HG02763 (cell line): ENCODE data around the gene FAR2.
"Not testable (repeated sequence)": the region's sequence is repeated elsewhere in the genome, so short reads cannot be mapped to it uniquely, and the experiment has no call there.

ENCODE experiments used
- ATAC-seq: cut with Tn5 transposase; IDR thresholded peaks from one replicate; pipeline ENCODE4 v1.9.1; 2021; ENCODE audit warnings: mild to moderate bottlenecking, moderate library complexity; ENCODE audit not compliant: unreplicated experiment

Gene FAR2

GRCh38 chr12:29152223-29152868, 3.3 kb downstream of the FAR2 start:
- peak; percentile 84 for ATAC-seq

DNA sequence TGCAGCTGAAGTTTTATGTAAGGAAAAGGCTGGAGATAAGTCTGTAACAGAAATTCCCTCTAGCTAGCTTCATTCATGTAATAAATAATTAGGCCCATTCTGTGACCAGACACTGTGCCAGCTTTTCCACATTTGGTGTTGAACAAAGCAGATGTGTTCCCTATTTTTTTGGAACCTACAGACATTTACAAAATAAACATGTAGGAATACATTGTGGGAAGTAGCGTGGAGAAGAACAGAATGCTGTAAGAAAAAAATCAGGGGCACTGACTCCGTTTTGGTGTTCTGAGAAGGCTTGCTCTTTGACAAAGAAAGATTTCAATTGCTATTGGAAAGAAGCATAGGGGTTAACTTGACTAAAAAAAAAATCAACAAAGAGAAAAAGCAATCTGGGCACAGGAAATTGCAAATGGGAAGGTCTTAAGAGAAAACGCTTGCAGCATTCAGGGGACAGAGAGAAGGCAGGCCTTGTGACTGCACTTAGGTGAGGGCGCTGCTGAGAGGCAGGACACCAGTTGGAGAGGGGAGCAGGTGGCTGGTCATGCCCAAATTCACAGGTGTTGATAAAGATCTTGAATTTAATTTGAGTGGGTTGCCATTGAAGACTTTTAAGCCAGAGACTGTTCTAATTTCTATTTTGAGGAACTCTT, 4.0 kb downstream of the FAR2 start:
- no peak for ATAC-seq

DNA sequence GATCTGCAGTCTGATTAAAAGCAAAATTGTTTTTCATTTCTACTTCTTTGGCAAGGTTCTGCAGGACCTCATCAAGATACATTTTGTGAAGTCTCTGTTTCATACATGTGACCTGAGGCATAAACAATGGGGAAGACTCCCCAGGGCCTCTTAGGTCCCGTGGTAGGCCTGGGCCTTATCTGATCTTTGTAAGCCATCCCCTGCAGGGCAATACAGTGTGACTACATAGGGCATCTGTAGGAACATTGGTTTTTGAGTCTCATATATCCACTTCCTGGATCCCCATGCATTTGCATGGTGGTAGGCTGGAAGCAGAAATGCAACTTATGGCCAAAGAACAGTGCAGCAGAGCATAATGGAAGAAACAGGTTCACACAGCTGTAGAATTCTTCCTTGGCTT, 6.0 kb downstream of the FAR2 start:
- ATAC-seq: peak; percentile 58

DNA sequence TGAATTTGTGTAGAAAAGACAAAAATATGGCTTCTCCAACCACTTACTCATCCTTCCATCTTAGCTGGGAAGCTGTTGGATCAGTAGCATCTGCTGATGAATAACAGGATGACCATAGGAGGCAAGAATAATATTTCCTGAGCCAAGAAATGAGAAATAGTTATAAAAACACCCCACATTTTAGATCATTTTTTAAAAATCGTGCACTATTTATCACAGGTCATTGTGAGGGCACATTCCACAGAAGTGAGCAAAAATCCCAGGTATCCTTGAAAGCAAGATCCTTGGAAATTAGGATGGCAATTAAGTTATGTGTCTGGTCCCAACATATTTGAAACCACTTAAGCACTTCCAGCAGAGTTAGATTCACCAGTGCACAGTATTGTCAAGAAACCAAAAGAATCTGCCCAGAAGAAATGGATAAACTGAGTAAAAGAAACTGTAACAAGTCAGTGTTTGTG, 8.4 kb downstream of the FAR2 start:
- ATAC-seq: no peak

DNA sequence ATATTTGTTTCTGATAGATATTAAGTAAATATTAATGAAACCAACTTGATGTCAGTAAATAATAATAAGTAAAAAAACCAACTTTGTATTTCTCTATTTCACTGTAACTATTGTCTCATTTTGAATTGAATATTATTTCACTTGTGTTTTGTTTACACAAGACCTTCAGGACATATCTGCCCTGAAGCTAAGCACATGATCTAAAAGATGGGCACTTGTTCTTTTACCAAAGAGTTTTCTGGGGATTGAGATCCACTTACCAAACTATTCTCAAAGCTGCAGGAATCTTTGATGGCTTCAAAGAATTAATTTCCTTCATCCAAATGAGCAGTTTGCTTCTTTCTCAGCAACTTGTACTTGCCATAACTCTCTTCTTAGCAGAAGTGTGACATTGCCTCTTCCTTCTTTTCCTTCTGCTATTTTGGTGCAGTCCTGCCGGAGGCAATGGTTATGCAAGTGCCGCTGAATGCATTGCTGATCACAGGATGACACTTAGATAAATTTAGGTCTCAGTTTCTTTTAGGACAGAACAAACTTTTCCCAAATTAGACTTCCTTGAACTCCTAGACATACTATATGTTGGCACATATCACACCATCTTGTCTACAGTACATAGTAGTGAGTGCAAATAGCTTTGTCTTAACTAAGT, 9.2 kb downstream of the FAR2 start:
- no peak for ATAC-seq

- ATAC-seq: no peak
Observed at GRCh38 chr12:29159661-29160060, 10.6 kb downstream of the FAR2 start.

DNA sequence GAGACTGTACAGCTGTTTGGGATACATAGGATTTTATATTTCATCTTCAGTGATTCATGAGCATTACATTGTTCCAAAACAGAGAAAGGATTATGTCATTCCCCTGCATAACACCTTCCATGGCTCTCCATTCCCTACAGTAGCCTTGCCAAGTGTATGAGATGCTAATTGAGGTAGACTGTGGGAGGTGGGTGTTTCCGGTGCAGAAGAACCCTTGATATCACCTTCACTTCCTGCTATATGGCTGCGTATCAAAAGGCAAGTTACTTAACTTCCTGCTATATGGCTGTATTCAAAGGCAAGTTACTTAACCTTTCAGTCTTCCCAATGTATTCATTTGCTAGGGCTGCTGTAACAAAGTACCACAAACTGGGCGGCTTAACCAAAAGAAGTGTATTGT, 11.2 kb downstream of the FAR2 start:
- no peak for ATAC-seq

DNA sequence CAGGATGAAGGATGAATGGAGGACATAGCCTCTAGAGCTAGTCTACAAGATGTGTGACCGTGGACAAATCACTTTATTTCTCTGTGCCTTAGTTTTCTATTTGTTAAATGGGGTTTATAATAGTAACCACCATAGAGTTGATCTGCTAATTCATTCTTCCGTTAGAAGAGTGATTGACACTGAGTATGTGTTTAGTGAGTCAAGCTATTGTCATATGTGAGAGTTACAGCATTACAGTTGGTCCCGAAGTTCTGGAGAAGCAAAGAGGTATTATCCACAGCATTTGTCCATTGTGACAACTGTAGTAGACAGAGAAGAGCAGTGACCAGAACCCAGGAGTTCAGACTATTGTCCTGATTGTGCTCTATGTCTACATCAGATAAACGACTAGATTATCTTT, 14.1 kb downstream of the FAR2 start:
- ATAC-seq: no peak

DNA sequence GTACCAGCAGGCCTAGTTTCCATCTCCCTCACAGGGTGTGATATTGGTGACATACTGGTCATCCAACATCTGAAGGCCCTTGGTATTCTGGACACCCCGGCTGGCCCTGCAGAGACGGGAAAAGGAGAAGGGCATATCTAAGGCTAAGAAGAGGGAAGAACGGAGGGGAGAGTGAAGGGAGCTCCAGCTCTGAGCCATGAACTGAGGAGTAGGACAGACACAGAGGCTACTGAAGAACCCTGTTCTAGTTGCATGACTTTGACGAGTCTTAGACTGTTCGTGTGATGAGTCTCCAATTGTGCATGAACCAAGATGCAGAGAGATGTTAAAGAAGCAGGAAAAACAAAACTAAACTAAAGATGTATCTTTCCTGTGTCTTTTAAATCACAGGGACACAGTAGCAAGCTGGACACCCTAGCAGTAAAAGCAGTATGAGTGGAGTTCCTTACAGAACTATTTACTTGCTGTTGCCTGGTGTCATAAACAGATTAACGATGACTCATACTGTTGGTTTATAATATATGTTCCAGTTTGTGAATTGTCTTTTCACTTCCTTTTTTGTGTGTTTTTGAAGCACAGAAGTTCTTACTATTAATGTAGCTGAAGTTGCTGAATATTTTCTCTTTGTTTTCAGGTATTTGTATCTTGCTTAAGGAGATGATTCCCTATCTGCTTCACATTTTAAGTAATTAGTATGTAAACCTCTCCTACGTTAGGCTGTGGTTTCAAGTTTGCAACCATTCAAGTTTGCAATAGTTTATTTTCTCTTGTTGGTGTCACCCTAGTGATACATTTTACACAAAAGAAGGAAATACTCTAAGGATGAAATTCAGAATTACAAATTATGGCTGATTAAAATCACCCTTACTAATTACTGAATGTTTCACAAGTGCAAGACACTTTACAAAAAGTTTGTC, 15.7 kb downstream of the FAR2 start:
- ATAC-seq: peak; percentile 99

DNA sequence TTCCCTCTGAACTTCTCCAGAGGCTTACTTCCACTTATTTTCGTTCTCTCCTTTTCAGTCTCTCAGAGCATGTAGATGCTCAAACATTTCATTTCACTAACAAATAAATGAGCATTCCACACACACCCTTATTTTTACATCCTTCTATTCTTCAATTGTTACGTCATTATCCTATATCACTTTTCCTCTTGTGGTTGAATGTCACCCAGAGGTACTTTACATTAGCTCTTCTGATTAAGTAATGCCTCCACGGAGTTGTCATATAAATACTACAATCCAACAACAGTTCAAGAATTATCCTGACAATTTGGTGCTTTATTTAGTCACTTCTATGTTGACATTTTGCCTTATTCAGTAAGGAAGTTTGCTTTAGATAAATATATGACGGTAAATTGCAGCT, 18.4 kb downstream of the FAR2 start:
- ATAC-seq: no peak

- no peak for ATAC-seq
Observed at GRCh38 chr12:29167988-29168387, 18.9 kb downstream of the FAR2 start.

DNA sequence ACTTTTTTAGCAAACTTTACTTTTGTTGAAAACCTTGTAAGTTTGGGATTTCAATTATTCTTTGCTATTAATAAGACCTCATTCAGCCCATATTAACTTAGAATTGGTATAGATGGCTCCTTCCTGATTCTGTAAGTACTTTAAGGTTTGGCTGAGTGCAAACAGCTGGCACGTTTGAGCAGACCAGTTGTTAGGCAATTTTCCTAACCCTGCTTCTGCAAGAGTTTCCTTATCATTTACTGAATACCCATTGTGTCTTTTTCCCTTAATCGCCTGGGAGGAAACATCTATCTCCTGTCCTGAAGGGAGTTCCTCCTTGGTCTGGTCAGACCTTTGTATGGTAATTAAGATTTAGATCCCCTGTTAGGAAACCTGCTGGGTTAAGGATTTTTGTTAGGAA, 20.9 kb downstream of the FAR2 start:
- ATAC-seq: not testable (repeated sequence)

DNA sequence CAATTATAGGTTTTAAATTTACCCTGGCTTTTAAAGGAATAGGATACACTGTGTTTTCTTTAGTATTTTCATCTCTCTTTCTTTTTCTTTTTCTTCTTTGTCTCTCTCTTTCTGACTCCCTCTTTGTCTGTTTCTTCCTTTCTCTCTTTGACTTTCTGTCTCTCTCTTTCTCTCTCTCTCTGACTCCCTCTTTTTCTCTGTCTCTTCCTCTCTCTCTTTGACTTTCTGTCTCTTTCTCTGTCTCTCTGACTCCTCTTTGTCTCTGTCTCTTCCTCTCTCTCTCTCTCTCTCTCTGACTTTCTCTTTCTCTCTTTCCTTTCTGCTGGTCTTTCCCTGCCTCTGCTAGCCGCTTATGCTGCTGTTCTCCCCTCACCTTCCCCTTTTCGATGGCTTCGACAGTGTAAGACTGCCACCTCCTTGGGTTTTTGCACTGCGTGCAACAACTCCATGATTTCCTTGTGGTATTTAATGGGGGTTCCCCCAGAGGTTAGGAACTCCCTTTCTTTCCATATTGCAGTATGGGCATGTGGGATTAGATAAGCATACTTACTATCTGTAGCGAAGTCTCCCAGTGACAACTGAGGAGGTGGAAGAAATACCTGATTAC, 21.5 kb downstream of the FAR2 start:
- not testable (repeated sequence) for ATAC-seq

- no peak for ATAC-seq
Observed at GRCh38 chr12:29171421-29172258, 22.6 kb downstream of the FAR2 start.

DNA sequence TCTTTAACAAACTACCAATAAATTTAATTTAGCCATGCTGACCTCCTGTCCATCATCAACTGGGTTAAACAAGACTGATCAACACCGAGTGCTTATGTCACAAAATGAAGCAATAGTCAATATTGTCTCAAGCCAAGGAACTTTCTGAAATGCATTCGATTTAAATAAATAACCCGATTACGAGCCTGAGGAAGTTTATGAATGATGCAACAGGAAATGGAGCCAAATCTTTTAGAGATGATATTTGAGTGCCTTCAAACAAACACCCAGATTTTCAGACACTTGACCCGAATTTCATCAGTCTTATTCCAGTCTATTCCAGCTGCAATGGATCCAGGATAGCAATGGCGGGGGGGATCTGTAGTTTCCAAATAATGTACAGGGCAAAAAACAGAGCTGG, 27.9 kb downstream of the FAR2 start:
- ATAC-seq: no peak

GRCh38 chr12:29182247-29182646, 33.2 kb downstream of the FAR2 start:
- not testable (repeated sequence) for ATAC-seq

- ATAC-seq: no peak
Observed at GRCh38 chr12:29187756-29188155, 38.7 kb downstream of the FAR2 start.

DNA sequence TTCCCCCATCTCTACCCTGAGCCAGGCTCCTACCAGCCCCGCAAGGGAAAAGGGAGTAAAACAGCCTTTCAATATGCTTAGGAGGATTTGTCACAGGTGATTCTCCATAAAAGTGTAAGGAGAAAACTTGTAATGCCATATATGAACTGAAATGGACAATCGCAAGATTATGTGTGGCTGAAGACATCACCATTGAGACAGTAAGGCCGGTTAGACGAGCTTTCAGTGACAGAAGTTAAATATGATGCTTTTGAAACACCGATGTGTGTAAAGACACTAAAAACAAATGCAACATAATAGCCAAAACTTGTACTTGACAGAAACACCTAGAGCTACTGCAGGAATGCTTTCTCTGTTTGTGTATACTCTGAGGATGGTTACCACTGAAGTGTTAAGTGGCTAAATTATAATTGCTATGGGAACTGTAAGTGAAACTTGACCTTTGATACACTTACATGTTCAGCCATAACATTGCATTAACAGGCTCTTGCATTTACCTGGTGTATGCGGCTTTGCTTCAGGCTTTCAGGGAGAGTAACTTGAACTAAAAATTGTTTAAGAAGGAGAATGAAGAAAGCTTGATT, 42.3 kb downstream of the FAR2 start:
- no peak for ATAC-seq

GRCh38 chr12:29198901-29199300, 49.8 kb downstream of the FAR2 start:
- no peak for ATAC-seq

GRCh38 chr12:29200586-29200985, 51.5 kb downstream of the FAR2 start:
- ATAC-seq: no peak
